SU-DHL-6 (cell line): ENCODE measurements around the gene APCS.

Experiments
- H2AFZ ChIP-seq: fragments of 200-600 bp; sonication (generic); 2 replicates; pipeline ENCODE4 v1.6.1; 2014; ENCODE audit warnings: low read depth, mild to moderate bottlenecking, moderate library complexity, mixed read lengths, antibody characterized with exemption, low read length; ENCODE audit not compliant: severe bottlenecking
- H3F3A ChIP-seq: fragments of 200-600 bp; shearing (Covaris generic); 2 replicates; pipeline ENCODE4 v1.6.0; 2016; ENCODE audit warnings: antibody characterized with exemption, mild to moderate bottlenecking; ENCODE audit not compliant: insufficient read depth
- H3K27ac ChIP-seq: fragments of 200-600 bp; sonication (generic); 2 replicates; pipeline ENCODE4 v1.5.1; 2016; ENCODE audit warnings: low read depth, mild to moderate bottlenecking, low read length, moderate library complexity, mixed read lengths
- H3K27me3 ChIP-seq: fragments of 200-600 bp; sonication (generic), shearing (Covaris generic); 2 replicates; pipeline ENCODE4 v1.6.0; 2014; ENCODE audit warnings: mild to moderate bottlenecking, low read length
- H3K36me3 ChIP-seq: fragments of 200-600 bp; sonication (generic); 2 replicates; pipeline ENCODE4 v1.6.1; 2014; ENCODE audit warnings: mild to moderate bottlenecking, low read length, mixed read lengths
- H3K4me2 ChIP-seq: fragments of 300-600, 200-600 bp; shearing (Covaris generic), sonication (generic); 2 replicates; pipeline ENCODE4 v1.6.0; 2014; ENCODE audit warnings: low read length, low read depth, mild to moderate bottlenecking; ENCODE audit not compliant: poor library complexity, severe bottlenecking
- H3K4me3 ChIP-seq: fragments of 200-600 bp; sonication (generic); 2 replicates; pipeline ENCODE4 v1.5.1; 2014; ENCODE audit warnings: antibody characterized with exemption, low read length, mild to moderate bottlenecking, mixed read lengths; ENCODE audit not compliant: insufficient read depth, poor library complexity, severe bottlenecking
- H3K79me2 ChIP-seq: fragments of 200-600 bp; sonication (generic); 2 replicates; pipeline ENCODE4 v1.6.1; 2014; ENCODE audit warnings: mild to moderate bottlenecking, low read length, moderate library complexity; ENCODE audit not compliant: insufficient read depth
- H3K9ac ChIP-seq: fragments of 200-600 bp; sonication (generic); 2 replicates; pipeline ENCODE4 v1.7.0; 2014; ENCODE audit warnings: mild to moderate bottlenecking, low read length
- H3K9me2 ChIP-seq: fragments of 200-600 bp; sonication (generic); replicated peaks from 2 replicates; pipeline ENCODE4 v1.6.1; 2014; ENCODE audit warnings: low read length; ENCODE audit not compliant: insufficient read depth
- H3K9me3 ChIP-seq: fragments of 200-600 bp; sonication (generic); 2 replicates; pipeline ENCODE4 v1.6.1; 2014; ENCODE audit warnings: low read length, mixed read lengths; ENCODE audit not compliant: insufficient read depth
- H4K20me1 ChIP-seq: fragments of 200-600 bp; sonication (generic); 2 replicates; pipeline ENCODE4 v1.6.1; 2014; ENCODE audit warnings: low read depth, mild to moderate bottlenecking, antibody characterized with exemption, low read length, moderate library complexity, mixed read lengths
- EZH2phosphoT487 ChIP-seq: fragments of 200-600 bp; sonication (generic), shearing (Covaris generic); conservative IDR thresholded peaks from 2 replicates; pipeline ENCODE4 v1.6.1; 2018; ENCODE audit warnings: mild to moderate bottlenecking, antibody characterized with exemption, low read length, moderate library complexity, mixed read lengths
- TF ChIP-seq, protein P1 (sequence below): fragments of 200-600 bp; sonication (generic); IDR thresholded peaks from one replicate; pipeline ENCODE4 v1.5.1; 2017; ENCODE audit warnings: antibody characterized with exemption, mild to moderate bottlenecking, low read length, moderate library complexity; ENCODE audit not compliant: insufficient read depth, poor library complexity, severe bottlenecking

The APCS gene

DNA sequence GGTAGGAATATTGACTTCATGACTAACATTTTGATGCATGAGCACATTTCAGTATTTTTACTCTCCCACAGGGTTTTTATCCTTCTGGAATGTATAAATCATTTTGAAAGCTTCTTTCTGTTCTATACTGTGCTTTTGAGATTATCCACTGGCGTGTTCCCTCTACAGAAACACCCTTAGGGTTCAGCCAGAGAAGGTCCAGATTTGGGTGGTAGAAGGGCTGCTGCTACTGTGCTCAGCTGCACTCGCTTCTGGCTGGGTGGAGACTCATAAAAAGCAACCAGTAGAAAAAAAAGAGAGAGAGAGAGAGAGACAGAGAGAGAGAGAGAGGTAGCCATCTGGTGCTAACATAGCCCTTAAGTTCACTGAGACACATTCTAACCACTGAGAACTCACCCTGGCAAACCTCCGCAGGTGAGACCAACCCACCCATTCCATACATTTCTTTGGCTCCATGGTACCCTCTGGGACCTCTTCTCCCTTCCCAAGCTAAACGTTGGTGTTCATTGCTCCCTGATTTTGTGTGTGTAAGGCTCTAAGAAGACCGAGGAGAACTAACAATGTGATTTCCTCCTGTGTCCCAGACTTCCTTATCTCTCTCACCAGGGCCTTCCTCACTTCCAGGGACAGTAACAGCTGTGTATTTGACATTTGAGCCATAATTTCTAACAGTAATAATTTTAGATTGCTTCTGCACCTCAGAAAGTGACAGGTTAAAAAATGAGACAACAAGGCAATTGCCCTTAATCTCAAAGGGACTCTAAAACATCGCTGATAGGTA, 7.2 kb downstream of the APCS start:
- Histone ChIP-seq H3F3A (no peaks in the 10 kb centered on the region), H4K20me1 (no peaks in the 10 kb centered on the region), H3K9me2 (no peaks in the 10 kb centered on the region), H3K9ac (no peak overlapping the region), H3K4me3 (no peak overlapping the region), H3K4me2 (no peak overlapping the region), H3K27me3 (no peaks in the 10 kb centered on the region), H3K79me2 (no peaks in the 10 kb centered on the region), H3K36me3 (no peaks in the 10 kb centered on the region), H2AFZ (no peak overlapping the region), H3K27ac (no peak overlapping the region), H3K9me3 (no peaks in the 10 kb centered on the region)
- TF ChIP-seq EZH2phosphoT487: no peak
- TF ChIP-seq, protein P1, sequence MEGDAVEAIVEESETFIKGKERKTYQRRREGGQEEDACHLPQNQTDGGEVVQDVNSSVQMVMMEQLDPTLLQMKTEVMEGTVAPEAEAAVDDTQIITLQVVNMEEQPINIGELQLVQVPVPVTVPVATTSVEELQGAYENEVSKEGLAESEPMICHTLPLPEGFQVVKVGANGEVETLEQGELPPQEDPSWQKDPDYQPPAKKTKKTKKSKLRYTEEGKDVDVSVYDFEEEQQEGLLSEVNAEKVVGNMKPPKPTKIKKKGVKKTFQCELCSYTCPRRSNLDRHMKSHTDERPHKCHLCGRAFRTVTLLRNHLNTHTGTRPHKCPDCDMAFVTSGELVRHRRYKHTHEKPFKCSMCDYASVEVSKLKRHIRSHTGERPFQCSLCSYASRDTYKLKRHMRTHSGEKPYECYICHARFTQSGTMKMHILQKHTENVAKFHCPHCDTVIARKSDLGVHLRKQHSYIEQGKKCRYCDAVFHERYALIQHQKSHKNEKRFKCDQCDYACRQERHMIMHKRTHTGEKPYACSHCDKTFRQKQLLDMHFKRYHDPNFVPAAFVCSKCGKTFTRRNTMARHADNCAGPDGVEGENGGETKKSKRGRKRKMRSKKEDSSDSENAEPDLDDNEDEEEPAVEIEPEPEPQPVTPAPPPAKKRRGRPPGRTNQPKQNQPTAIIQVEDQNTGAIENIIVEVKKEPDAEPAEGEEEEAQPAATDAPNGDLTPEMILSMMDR: no peak

DNA sequence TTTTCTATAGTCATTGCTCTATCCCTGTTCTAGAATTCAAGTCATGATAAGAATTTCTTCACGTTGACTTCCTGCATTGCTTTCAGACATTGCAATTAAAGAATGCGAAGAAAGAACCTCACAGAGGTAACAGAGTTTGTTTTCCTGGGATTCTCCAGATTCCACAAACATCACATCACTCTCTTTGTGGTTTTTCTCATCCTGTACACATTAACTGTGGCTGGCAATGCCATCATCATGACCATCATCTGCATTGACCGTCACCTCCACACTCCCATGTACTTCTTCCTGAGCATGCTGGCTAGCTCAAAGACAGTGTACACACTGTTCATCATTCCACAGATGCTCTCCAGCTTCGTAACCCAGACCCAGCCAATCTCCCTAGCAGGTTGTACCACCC, 10.6 kb downstream of the APCS start:
- Histone ChIP-seq H3K27ac (no peak overlapping the region), H3K79me2 (no peaks in the 10 kb centered on the region), H4K20me1 (no peaks in the 10 kb centered on the region), H3K27me3 (no peaks in the 10 kb centered on the region), H3F3A (no peaks in the 10 kb centered on the region), H2AFZ (no peak overlapping the region), H3K4me2 (no peak overlapping the region), H3K9me3 (no peaks in the 10 kb centered on the region), H3K9me2 (no peaks in the 10 kb centered on the region), H3K36me3 (no peaks in the 10 kb centered on the region), H3K4me3 (no peak overlapping the region), H3K9ac (no peak overlapping the region)
- no peak for TF ChIP-seq EZH2phosphoT487
- TF ChIP-seq, protein P1: no peak

DNA sequence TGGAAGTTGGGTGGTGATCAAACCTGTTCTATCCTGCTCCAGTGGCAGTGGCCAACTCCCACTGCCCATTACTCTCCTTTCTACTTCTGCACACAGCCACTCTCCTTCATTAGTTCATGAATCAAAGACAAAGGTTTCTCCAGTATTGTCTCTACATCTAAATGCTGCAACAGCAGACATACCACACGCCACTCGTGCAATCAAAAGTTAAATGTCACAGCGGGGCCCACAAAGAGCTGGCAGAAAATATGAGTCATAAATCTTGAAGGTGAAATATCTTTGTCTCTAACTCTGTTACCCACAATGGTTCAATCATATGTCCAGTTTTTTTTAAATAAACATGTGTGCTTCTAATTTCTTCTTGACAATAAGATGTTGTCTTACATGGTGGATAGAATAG, 13.3 kb downstream of the APCS start:
- no peak overlapping the region for H2AFZ ChIP-seq
- no peak overlapping the region for H3K4me3 ChIP-seq
- H4K20me1 ChIP-seq: no peaks in the 10 kb centered on the region
- H3F3A ChIP-seq: no peaks in the 10 kb centered on the region
- H3K9me2 ChIP-seq: no peaks in the 10 kb centered on the region
- H3K36me3 ChIP-seq: no peaks in the 10 kb centered on the region
- H3K4me2 ChIP-seq: no peak overlapping the region
- no peak overlapping the region for H3K27ac ChIP-seq
- no peak for TF ChIP-seq EZH2phosphoT487
- TF ChIP-seq, protein P1: no peak
- H3K9ac ChIP-seq: no peak overlapping the region
- no peaks in the 10 kb centered on the region for H3K9me3 ChIP-seq
- no peaks in the 10 kb centered on the region for H3K79me2 ChIP-seq
- no peaks in the 10 kb centered on the region for H3K27me3 ChIP-seq
